Measurements from ENCODE around the gene CFAP20DC. TPM values are rescaled to one million over a fixed set of nuclear protein-coding genes. Genes with fewer than 3 reads are reported as not detected.

The CFAP20DC gene
- 2.8 and 5.9 TPM in 2 replicates for total RNA-seq

DNA sequence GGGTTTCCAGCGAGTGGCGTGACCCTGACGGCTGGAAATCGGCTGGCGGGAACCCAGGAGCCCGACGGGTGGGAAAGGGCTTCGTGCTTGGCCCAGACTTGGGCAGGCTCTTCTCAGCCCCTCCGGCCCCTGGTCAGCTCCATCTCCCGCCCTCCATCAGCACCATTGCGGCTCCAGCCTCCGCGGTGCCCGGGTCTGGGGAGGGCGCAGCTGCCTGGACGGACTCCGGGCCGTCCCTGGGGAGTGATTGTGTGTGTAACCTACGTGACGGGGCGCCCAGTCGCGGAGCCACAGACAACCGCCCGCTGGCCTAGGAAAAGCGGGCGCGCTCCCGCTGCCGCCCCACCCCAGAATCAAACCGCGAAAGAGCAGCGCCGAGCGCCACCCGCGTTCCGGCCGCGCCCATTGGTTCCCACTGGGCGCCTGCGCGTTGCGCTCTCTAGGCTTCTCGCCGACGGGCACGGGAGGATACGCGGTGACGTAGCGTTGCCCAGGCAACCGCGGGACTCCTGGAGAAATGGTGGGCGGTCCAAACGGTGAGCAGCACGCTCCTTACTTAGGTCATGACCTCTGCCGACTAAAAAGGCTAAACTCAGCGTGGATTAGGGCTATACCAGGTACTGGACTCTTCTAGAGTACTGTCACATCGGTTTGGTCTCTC lies at the start of gene CFAP20DC:
TSS of gene CFAP20DC (minus strand) at position 355 of the 661 bp plus-strand sequence. CDS start 394 bp downstream, outside the sequence.

All from mesangial cell (primary cell).